Ascending aorta (tissue), 2 donors: Measurements from ENCODE around the gene HDAC5. TPM values are rescaled to one million over a fixed set of nuclear protein-coding genes. Genes with fewer than 3 reads are reported as not detected.

Experiments used
- DNase-seq, 2 donors: peaks; one replicate each; pipeline ENCODE4 v3.0.0-alpha.2; 2019; ENCODE audit warnings: low spot score in 2 of 2
- H3K27ac ChIP-seq, 2 donors: fragments of 200-600 bp; sonication (generic); one replicate each; pipeline ENCODE4 v1.5.1; 2016 to 2017; ENCODE audit warnings: mild to moderate bottlenecking in 1 of 2
- H3K27me3 ChIP-seq: fragments of 200-600 bp; sonication (generic); one replicate; pipeline ENCODE4 v1.5.1; 2017
- H3K36me3 ChIP-seq, 2 donors: fragments of 200-600 bp; sonication (generic); one replicate each; pipeline ENCODE4 v1.5.1; 2016
- H3K4me1 ChIP-seq, 2 donors: fragments of 200-600 bp; sonication (generic); one replicate each; pipeline ENCODE4 v1.5.1; 2016 to 2017; ENCODE audit warnings: mild to moderate bottlenecking in 1 of 2
- H3K4me3 ChIP-seq, 2 donors: fragments of 200-600 bp; sonication (generic); one replicate each; pipeline ENCODE4 v1.5.1; 2016 to 2017; ENCODE audit warnings: mild to moderate bottlenecking in 1 of 2
- H3K9me3 ChIP-seq, 2 donors: fragments of 200-600 bp; sonication (generic); one replicate each; pipeline ENCODE4 v1.5.1; 2016
- CTCF ChIP-seq, 3 experiments: fragments of 200-600 bp in 2 of 3; fragments of 450-650 bp in 1 of 3; sonication (generic) in 2 of 3; IDR thresholded peaks; one replicate each; pipeline ENCODE4 v1.5.1; 2016 to 2019; ENCODE audit warnings: antibody characterized with exemption in 3 of 3, mild to moderate bottlenecking in 1 of 3, moderate library complexity in 1 of 3
- intact Hi-C: fragments of 100-400 bp; cut with DNase I; formaldehyde crosslinking; loops from one replicate; pipeline ENCODE4 v1.15.1; 2023
- total RNA-seq: library from RNA; depleted of rRNA; stranded (reverse); fragments of >200 nt; gene quantifications from one replicate; pipeline ENCODE4 v1.1.0, GENCODE V29; 2016

HDAC5 gene
- total RNA-seq, 1 donor from 2014 or later: 189 TPM

- Histone ChIP-seq H3K36me3 (peaks cover 89 to 97% of the 10 kb centered on the region in 2 donors), H3K27me3 (no peaks in the 10 kb centered on the region), H3K9me3 (no peaks in the 10 kb centered on the region), H3K27ac (peak overlapping the region; percentile 69 to 76), H3K4me1 (no peaks in the 10 kb centered on the region), H3K4me3 (no peak overlapping the region)
- no peak for TF ChIP-seq CTCF (IDR thresholded peaks at IDR 0.05)
- DNase-seq: no peak
- intact Hi-C loops: loop anchor here (5.0 kb wide), 1 partner anchor 36 kb away; the partner anchor contains the start of gene HDAC5
These were observed 37.5 kb downstream of the HDAC5 start for GRCh38 chr17:44085908-44086307.

GRCh38 chr17:44084921-44085320, 38.5 kb downstream of the HDAC5 start:
- no peaks in the 10 kb centered on the region for H3K9me3 ChIP-seq
- no peak overlapping the region for H3K4me3 ChIP-seq
- peaks cover 90 to 97% of the 10 kb centered on the region in 2 donors for H3K36me3 ChIP-seq
- H3K27me3 ChIP-seq: no peaks in the 10 kb centered on the region
- intact Hi-C loops: loop anchor here (5.0 kb wide), 1 partner anchor 37 kb away; the partner anchor contains the start of gene HDAC5
- H3K27ac ChIP-seq: no peak overlapping the region
- TF ChIP-seq CTCF (IDR thresholded peaks at IDR 0.05): no peak
- H3K4me1 ChIP-seq: no peaks in the 10 kb centered on the region
- DNase-seq: no peak

GRCh38 chr17:44084131-44084538, 39.3 kb downstream of the HDAC5 start:
- DNase-seq: no peak
- H3K9me3 ChIP-seq: no peaks in the 10 kb centered on the region
- no peaks in the 10 kb centered on the region for H3K27me3 ChIP-seq
- no peaks in the 10 kb centered on the region for H3K4me1 ChIP-seq
- no peak overlapping the region for H3K4me3 ChIP-seq
- intact Hi-C loops: no loop called here
- H3K36me3 ChIP-seq: peaks cover 85 to 96% of the 10 kb centered on the region in 2 donors
- TF ChIP-seq CTCF (IDR thresholded peaks at IDR 0.05): peak in 1 of 3 experiments; percentile 19
- H3K27ac ChIP-seq: no peak overlapping the region

- intact Hi-C loops: no loop called here
These were observed 40.1 kb downstream of the HDAC5 start for GRCh38 chr17:44083250-44083849.

GRCh38 chr17:44082256-44082927, 41.0 kb downstream of the HDAC5 start:
- intact Hi-C loops: no loop called here
- no peak overlapping the region for H3K4me3 ChIP-seq
- H3K36me3 ChIP-seq: peaks cover 82 to 96% of the 10 kb centered on the region in 2 donors
- no peaks in the 10 kb centered on the region for H3K27me3 ChIP-seq
- H3K9me3 ChIP-seq: no peaks in the 10 kb centered on the region
- H3K27ac ChIP-seq: peak overlapping the region; percentile 2 to 31
- no peak for DNase-seq
- no peak for TF ChIP-seq CTCF (IDR thresholded peaks at IDR 0.05)
- H3K4me1 ChIP-seq: no peaks in the 10 kb centered on the region

More at GRCh38 chr17:44083250-44083849, 40.1 kb downstream of the HDAC5 start:
- H3K9me3 ChIP-seq: no peaks in the 10 kb centered on the region
- H3K27me3 ChIP-seq: no peaks in the 10 kb centered on the region
- peaks cover 84 to 96% of the 10 kb centered on the region in 2 donors for H3K36me3 ChIP-seq
- no peak for DNase-seq
- no peak overlapping the region for H3K27ac ChIP-seq
- no peaks in the 10 kb centered on the region for H3K4me1 ChIP-seq
- TF ChIP-seq CTCF (IDR thresholded peaks at IDR 0.05): no peak
- no peak overlapping the region for H3K4me3 ChIP-seq
